ENCODE measurements around the gene TCN1.
"Not testable (repeated sequence)": the region's sequence is repeated elsewhere in the genome, so short reads cannot be mapped to it uniquely, and the experiment has no call there.

TCN1 gene

GRCh38 chr11:59857439-59858434, 8.6 kb downstream of the TCN1 start:
- H3K4me2 ChIP-seq (ENCODE audit: low read length) = no peak overlapping the region
- no peaks in the 10 kb centered on the region for H3K9me2 ChIP-seq (replicated peaks; ENCODE audit: control insufficient read depth, low read length)
- no peaks in the 10 kb centered on the region for H3K4me1 ChIP-seq (ENCODE audit: control insufficient read depth, low read length)
- H3F3A ChIP-seq (ENCODE audit: control insufficient read depth, insufficient read depth) = no peaks in the 10 kb centered on the region
- TF ChIP-seq, protein P1, sequence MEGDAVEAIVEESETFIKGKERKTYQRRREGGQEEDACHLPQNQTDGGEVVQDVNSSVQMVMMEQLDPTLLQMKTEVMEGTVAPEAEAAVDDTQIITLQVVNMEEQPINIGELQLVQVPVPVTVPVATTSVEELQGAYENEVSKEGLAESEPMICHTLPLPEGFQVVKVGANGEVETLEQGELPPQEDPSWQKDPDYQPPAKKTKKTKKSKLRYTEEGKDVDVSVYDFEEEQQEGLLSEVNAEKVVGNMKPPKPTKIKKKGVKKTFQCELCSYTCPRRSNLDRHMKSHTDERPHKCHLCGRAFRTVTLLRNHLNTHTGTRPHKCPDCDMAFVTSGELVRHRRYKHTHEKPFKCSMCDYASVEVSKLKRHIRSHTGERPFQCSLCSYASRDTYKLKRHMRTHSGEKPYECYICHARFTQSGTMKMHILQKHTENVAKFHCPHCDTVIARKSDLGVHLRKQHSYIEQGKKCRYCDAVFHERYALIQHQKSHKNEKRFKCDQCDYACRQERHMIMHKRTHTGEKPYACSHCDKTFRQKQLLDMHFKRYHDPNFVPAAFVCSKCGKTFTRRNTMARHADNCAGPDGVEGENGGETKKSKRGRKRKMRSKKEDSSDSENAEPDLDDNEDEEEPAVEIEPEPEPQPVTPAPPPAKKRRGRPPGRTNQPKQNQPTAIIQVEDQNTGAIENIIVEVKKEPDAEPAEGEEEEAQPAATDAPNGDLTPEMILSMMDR (IDR thresholded peaks at IDR 0.05; ENCODE audit: low read depth, low read length, poor library complexity, severe bottlenecking) = no peak
- TF ChIP-seq EZH2phosphoT487 (IDR thresholded peaks at IDR 0.05; ENCODE audit: borderline replicate concordance, low read length) = no peak
- H3K27ac ChIP-seq (ENCODE audit: low read depth, low read length) = no peak overlapping the region
- no peaks in the 10 kb centered on the region for H3K36me3 ChIP-seq (ENCODE audit: control insufficient read depth, low read length)
- H3K27me3 ChIP-seq (ENCODE audit: control insufficient read depth, low read length) = peaks cover 7% of the 10 kb centered on the region; the same call in 1 of the 2 replicates
- H3K4me3 ChIP-seq (ENCODE audit: low read length) = no peak overlapping the region
- H3K79me2 ChIP-seq (ENCODE audit: control insufficient read depth, low read length) = no peaks in the 10 kb centered on the region
- no peaks in the 10 kb centered on the region for H4K20me1 ChIP-seq (ENCODE audit: control insufficient read depth, insufficient read depth, low read depth, low read length)
- no peaks in the 10 kb centered on the region for H3K9me3 ChIP-seq (ENCODE audit: control insufficient read depth, insufficient read depth, low read length)

DNA sequence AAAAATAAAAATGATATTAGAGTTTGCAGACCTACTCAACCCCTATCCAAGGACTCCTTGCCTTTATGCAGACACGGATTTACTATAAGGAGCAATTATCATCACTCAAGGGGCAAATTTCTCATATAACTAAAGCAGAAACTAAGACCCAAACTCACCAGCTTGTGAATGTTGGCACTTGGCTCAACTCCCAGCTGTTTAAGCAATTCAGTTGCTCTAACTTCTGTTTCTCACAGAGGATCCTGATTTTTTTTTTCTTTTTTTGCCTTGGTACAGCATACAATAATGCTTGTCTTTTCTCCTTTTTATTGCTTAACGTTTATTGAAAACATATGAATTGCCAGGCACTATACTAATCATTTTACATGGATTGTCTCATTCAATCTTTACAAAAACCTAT, 11.4 kb downstream of the TCN1 start:
- peaks cover 7% of the 10 kb centered on the region; the same call in 1 of the 2 replicates for H3K27me3 ChIP-seq (ENCODE audit: control insufficient read depth, low read length)
- no peak overlapping the region for H3K27ac ChIP-seq (ENCODE audit: low read depth, low read length)
- H3K4me3 ChIP-seq (ENCODE audit: low read length) = no peak overlapping the region
- H3K4me1 ChIP-seq (ENCODE audit: control insufficient read depth, low read length) = no peaks in the 10 kb centered on the region
- H3K79me2 ChIP-seq (ENCODE audit: control insufficient read depth, low read length) = no peaks in the 10 kb centered on the region
- no peaks in the 10 kb centered on the region for H3K9me2 ChIP-seq (replicated peaks; ENCODE audit: control insufficient read depth, low read length)
- H4K20me1 ChIP-seq (ENCODE audit: control insufficient read depth, insufficient read depth, low read depth, low read length) = no peaks in the 10 kb centered on the region
- H3K36me3 ChIP-seq (ENCODE audit: control insufficient read depth, low read length) = no peaks in the 10 kb centered on the region
- H3F3A ChIP-seq (ENCODE audit: control insufficient read depth, insufficient read depth) = no peaks in the 10 kb centered on the region
- TF ChIP-seq, protein P1 (IDR thresholded peaks at IDR 0.05; ENCODE audit: low read depth, low read length, poor library complexity, severe bottlenecking) = no peak
- TF ChIP-seq EZH2phosphoT487 (IDR thresholded peaks at IDR 0.05; ENCODE audit: borderline replicate concordance, low read length) = no peak
- no peaks in the 10 kb centered on the region for H3K9me3 ChIP-seq (ENCODE audit: control insufficient read depth, insufficient read depth, low read length)
- no peak overlapping the region for H3K4me2 ChIP-seq (ENCODE audit: low read length)

GRCh38 chr11:59851416-59851815, 14.9 kb downstream of the TCN1 start:
- H4K20me1 ChIP-seq (ENCODE audit: control insufficient read depth, insufficient read depth, low read depth, low read length); H3F3A ChIP-seq (ENCODE audit: control insufficient read depth, insufficient read depth): not testable (repeated sequence)

DNA sequence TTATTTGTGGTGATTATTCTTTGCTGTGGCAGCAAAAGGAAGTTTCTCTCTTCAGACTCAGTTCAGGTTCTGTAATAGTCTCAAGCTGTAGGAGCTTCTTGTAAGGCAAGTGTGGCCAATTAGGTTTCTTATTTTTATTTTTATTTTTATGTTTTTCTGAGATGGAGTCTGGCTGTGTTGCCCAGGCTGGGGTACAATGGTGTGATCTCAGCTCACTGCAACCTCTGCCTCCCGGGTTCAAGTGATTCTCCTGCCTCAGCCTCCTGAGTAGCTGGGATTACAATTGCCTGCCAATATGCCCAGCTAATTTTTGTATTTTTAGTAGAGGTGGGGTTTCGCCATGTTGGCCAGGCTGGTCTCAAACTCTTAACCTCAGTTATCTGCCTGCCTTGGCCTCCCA, 16.7 kb downstream of the TCN1 start:
- not testable (repeated sequence) for H3K9me3 ChIP-seq (ENCODE audit: control insufficient read depth, insufficient read depth, low read length); H3K27me3 ChIP-seq (ENCODE audit: control insufficient read depth, low read length); H3F3A ChIP-seq (ENCODE audit: control insufficient read depth, insufficient read depth); H3K27ac ChIP-seq (ENCODE audit: low read depth, low read length); H3K4me2 ChIP-seq (ENCODE audit: low read length); H3K4me1 ChIP-seq (ENCODE audit: control insufficient read depth, low read length); H4K20me1 ChIP-seq (ENCODE audit: control insufficient read depth, insufficient read depth, low read depth, low read length); H3K4me3 ChIP-seq (ENCODE audit: low read length); H3K36me3 ChIP-seq (ENCODE audit: control insufficient read depth, low read length); H3K79me2 ChIP-seq (ENCODE audit: control insufficient read depth, low read length); H3K9me2 ChIP-seq (replicated peaks; ENCODE audit: control insufficient read depth, low read length)

More at GRCh38 chr11:59851416-59851815, 14.9 kb downstream of the TCN1 start:
- H3K36me3 ChIP-seq (ENCODE audit: control insufficient read depth, low read length); H3K27me3 ChIP-seq (ENCODE audit: control insufficient read depth, low read length); H3K9me3 ChIP-seq (ENCODE audit: control insufficient read depth, insufficient read depth, low read length); H3K9me2 ChIP-seq (replicated peaks; ENCODE audit: control insufficient read depth, low read length); H3K27ac ChIP-seq (ENCODE audit: low read depth, low read length); H3K4me3 ChIP-seq (ENCODE audit: low read length); H3K4me1 ChIP-seq (ENCODE audit: control insufficient read depth, low read length); H3K4me2 ChIP-seq (ENCODE audit: low read length); H3K79me2 ChIP-seq (ENCODE audit: control insufficient read depth, low read length): not testable (repeated sequence)
